HG03108 (cell line): ENCODE data around the gene SCAI.
"Not testable (repeated sequence)": the region's sequence is repeated elsewhere in the genome, so short reads cannot be mapped to it uniquely, and the experiment has no call there.

ENCODE experiments used
- ATAC-seq: cut with Tn5 transposase; IDR thresholded peaks from one replicate; pipeline ENCODE4 v1.9.1; 2021; ENCODE audit warnings: moderate library complexity; ENCODE audit not compliant: unreplicated experiment

SCAI gene

GRCh38 chr9:125038166-125038565, 105.2 kb downstream of the SCAI start:
- ATAC-seq, result no peak

GRCh38 chr9:125028041-125028440, 115.3 kb downstream of the SCAI start:
- no peak for ATAC-seq

GRCh38 chr9:125024917-125025316, 118.4 kb downstream of the SCAI start:
- ATAC-seq, result no peak

GRCh38 chr9:125021069-125021468, 122.3 kb downstream of the SCAI start:
- no peak for ATAC-seq

GRCh38 chr9:125015655-125016054, 127.7 kb downstream of the SCAI start:
- ATAC-seq, result not testable (repeated sequence)

GRCh38 chr9:125012013-125012412, 131.3 kb downstream of the SCAI start:
- not testable (repeated sequence) for ATAC-seq

GRCh38 chr9:125008599-125008998, 134.7 kb downstream of the SCAI start:
- no peak for ATAC-seq

- ATAC-seq, result no peak
Measured at GRCh38 chr9:125003332-125003731, 140.0 kb downstream of the SCAI start.

GRCh38 chr9:124983698-124984097, 159.6 kb downstream of the SCAI start:
- ATAC-seq, result no peak

GRCh38 chr9:124980431-124980830, 162.9 kb downstream of the SCAI start:
- no peak for ATAC-seq

GRCh38 chr9:124975131-124975530, 168.2 kb downstream of the SCAI start:
- no peak for ATAC-seq

GRCh38 chr9:124973807-124974206, 169.5 kb downstream of the SCAI start:
- ATAC-seq, result no peak

GRCh38 chr9:124972241-124972770, 171.0 kb downstream of the SCAI start:
- ATAC-seq, result no peak

GRCh38 chr9:124969401-124969800, 173.9 kb downstream of the SCAI start:
- ATAC-seq, result no peak

- ATAC-seq, result no peak
Measured at GRCh38 chr9:124968238-124968637, 175.1 kb downstream of the SCAI start.

GRCh38 chr9:124965775-124966568, 177.4 kb downstream of the SCAI start:
- ATAC-seq, result not testable (repeated sequence)

GRCh38 chr9:124964604-124965003, 178.7 kb downstream of the SCAI start:
- no peak for ATAC-seq

- no peak for ATAC-seq
Measured at GRCh38 chr9:124964056-124964455, 179.3 kb downstream of the SCAI start.

- ATAC-seq, result no peak
Measured at GRCh38 chr9:124960409-124960752, 182.9 kb downstream of the SCAI start.

- not testable (repeated sequence) for ATAC-seq
Measured at GRCh38 chr9:124959671-124960408, 183.5 kb downstream of the SCAI start.

GRCh38 chr9:124954255-124954654, 189.1 kb downstream of the SCAI start:
- no peak for ATAC-seq
